KMS-11 (cell line): ENCODE data around the gene CD82.

Experiments
- H2AFZ ChIP-seq: fragments of 200-600 bp; sonication (generic); 2 replicates; pipeline ENCODE4 v1.6.1; 2016; ENCODE audit warnings: antibody characterized with exemption, mixed run types, low read depth
- H3K27ac ChIP-seq: fragments of 200-600 bp; sonication (generic); 2 replicates; pipeline ENCODE4 v1.6.1; 2016; ENCODE audit warnings: mild to moderate bottlenecking, mixed run types
- H3K27me3 ChIP-seq: fragments of 200-600 bp; sonication (generic); 2 replicates; pipeline ENCODE4 v1.6.1; 2017; ENCODE audit warnings: mild to moderate bottlenecking, low read depth, mixed run types, moderate library complexity; ENCODE audit not compliant: insufficient read depth
- H3K36me3 ChIP-seq: fragments of 200-600 bp; sonication (generic); 2 replicates; pipeline ENCODE4 v1.6.1; 2017; ENCODE audit warnings: mild to moderate bottlenecking, mixed run types; ENCODE audit not compliant: insufficient read depth
- H3K4me1 ChIP-seq: fragments of 200-600 bp; sonication (generic); 2 replicates; pipeline ENCODE4 v1.6.1; 2016; ENCODE audit warnings: mild to moderate bottlenecking, low read depth, mixed run types; ENCODE audit not compliant: poor library complexity, severe bottlenecking
- H3K4me2 ChIP-seq: fragments of 200-600 bp; sonication (generic); 2 replicates; pipeline ENCODE4 v1.7.0; 2016; ENCODE audit warnings: mild to moderate bottlenecking, mixed run types
- H3K4me3 ChIP-seq: fragments of 200-600 bp; sonication (generic); IDR thresholded peaks from 2 replicates; pipeline ENCODE4 v1.6.1; 2017; ENCODE audit warnings: low read depth, low read length, mixed read lengths; ENCODE audit not compliant: insufficient read depth
- H3K79me2 ChIP-seq: fragments of 200-600 bp; sonication (generic); 2 replicates; pipeline ENCODE4 v1.6.1; 2016; ENCODE audit warnings: low read depth, mixed run types; ENCODE audit not compliant: insufficient read depth
- H3K9ac ChIP-seq: fragments of 200-600 bp; sonication (generic); 2 replicates; pipeline ENCODE4 v1.6.1; 2016; ENCODE audit warnings: mild to moderate bottlenecking, mixed run types
- H4K20me1 ChIP-seq: fragments of 200-600 bp; sonication (generic); 2 replicates; pipeline ENCODE4 v1.6.1; 2016; ENCODE audit warnings: mild to moderate bottlenecking, mixed run types; ENCODE audit not compliant: insufficient read depth
- CTCF ChIP-seq: fragments of 200-600 bp; sonication (generic); conservative IDR thresholded peaks from 2 replicates; pipeline ENCODE4 v1.6.1; 2017; ENCODE audit warnings: low read depth, mild to moderate bottlenecking, antibody characterized with exemption, low read length, moderate library complexity, mixed read lengths

CD82 gene

GRCh38 chr11:44589301-44589700 is 23.8 kb downstream of the CD82 start:
- no peak overlapping the region for H3K4me2 ChIP-seq
- H3K79me2 ChIP-seq = no peaks in the 10 kb centered on the region
- no peak overlapping the region for H3K4me3 ChIP-seq
- no peak overlapping the region for H2AFZ ChIP-seq
- H3K4me1 ChIP-seq = peaks cover 4% of the 10 kb centered on the region
- H3K27me3 ChIP-seq = no peaks in the 10 kb centered on the region
- no peak for TF ChIP-seq CTCF
- H3K36me3 ChIP-seq = no peaks in the 10 kb centered on the region
- H3K27ac ChIP-seq = no peak overlapping the region
- no peak overlapping the region for H3K9ac ChIP-seq
- H4K20me1 ChIP-seq = no peaks in the 10 kb centered on the region

GRCh38 chr11:44590769-44591168 is 25.3 kb downstream of the CD82 start:
- H2AFZ ChIP-seq = no peak overlapping the region
- H3K4me3 ChIP-seq = no peak overlapping the region
- peaks cover 18% of the 10 kb centered on the region for H3K4me1 ChIP-seq
- H4K20me1 ChIP-seq = no peaks in the 10 kb centered on the region
- no peaks in the 10 kb centered on the region for H3K79me2 ChIP-seq
- no peaks in the 10 kb centered on the region for H3K36me3 ChIP-seq
- TF ChIP-seq CTCF = no peak
- no peak overlapping the region for H3K9ac ChIP-seq
- no peaks in the 10 kb centered on the region for H3K27me3 ChIP-seq
- H3K27ac ChIP-seq = no peak overlapping the region
- H3K4me2 ChIP-seq = no peak overlapping the region

GRCh38 chr11:44591557-44591956 is 26.1 kb downstream of the CD82 start:
- Histone ChIP-seq H4K20me1 (no peaks in the 10 kb centered on the region), H3K27ac (no peak overlapping the region), H3K4me2 (no peak overlapping the region), H3K9ac (no peak overlapping the region), H2AFZ (no peak overlapping the region), H3K36me3 (no peaks in the 10 kb centered on the region), H3K79me2 (no peaks in the 10 kb centered on the region), H3K27me3 (no peaks in the 10 kb centered on the region), H3K4me3 (no peak overlapping the region), H3K4me1 (peaks cover 26% of the 10 kb centered on the region)
- TF ChIP-seq CTCF = no peak

GRCh38 chr11:44592125-44592940 is 26.9 kb downstream of the CD82 start:
- Histone ChIP-seq H3K27me3 (no peaks in the 10 kb centered on the region), H4K20me1 (no peaks in the 10 kb centered on the region), H3K9ac (no peak overlapping the region), H2AFZ (no peak overlapping the region), H3K4me3 (no peak overlapping the region), H3K4me1 (peaks cover 32% of the 10 kb centered on the region), H3K79me2 (no peaks in the 10 kb centered on the region), H3K36me3 (no peaks in the 10 kb centered on the region), H3K27ac (no peak overlapping the region), H3K4me2 (no peak overlapping the region)
- TF ChIP-seq CTCF = no peak
